HCEC 1CT (cell line): ENCODE results near the gene JAM2.
A peak's percentile ranks its signal among the peaks of the same experiment; 100 is the strongest.

Experiments used
- DNase-seq: peaks from one replicate; pipeline ENCODE4 v3.0.0-alpha.2; 2017

JAM2 gene

GRCh38 chr21:25638660-25639550, at the start of gene JAM2:
Gene JAM2 (plus strand): TSS chr21:25639258. CDS start chr21:25639822, 564 bp downstream.
- peak; percentile 35 for DNase-seq

GRCh38 chr21:25589887-25590286, 49.2 kb upstream of the JAM2 start:
- DNase-seq = no peak

- DNase-seq = peak; percentile 89
Measured at GRCh38 chr21:25607151-25608043, 31.7 kb upstream of the JAM2 start, which contains the start of gene MRPL39. Gene MRPL39 (minus strand): TSS chr21:25607481. CDS start chr21:25607475, 6 bp downstream.

GRCh38 chr21:25608044-25608737, 30.9 kb upstream of the JAM2 start:
- DNase-seq = peak; percentile 75

GRCh38 chr21:25614441-25614840, 24.6 kb upstream of the JAM2 start:
- DNase-seq = no peak

- DNase-seq = no peak
Measured at GRCh38 chr21:25615880-25616279, 23.2 kb upstream of the JAM2 start.

- no peak for DNase-seq
Measured at GRCh38 chr21:25619198-25619597, 19.9 kb upstream of the JAM2 start.

GRCh38 chr21:25624511-25624910, 14.5 kb upstream of the JAM2 start:
- DNase-seq = no peak

- no peak for DNase-seq
Measured at GRCh38 chr21:25625036-25625435, 14.0 kb upstream of the JAM2 start.

GRCh38 chr21:25625776-25626555, 13.1 kb upstream of the JAM2 start:
- DNase-seq = peak; percentile 10

GRCh38 chr21:25626757-25627156, 12.3 kb upstream of the JAM2 start:
- DNase-seq = no peak

GRCh38 chr21:25632296-25632695, 6.8 kb upstream of the JAM2 start:
- no peak for DNase-seq

GRCh38 chr21:25635310-25635709, 3.7 kb upstream of the JAM2 start:
- DNase-seq = no peak

- peak; percentile 80 for DNase-seq
Measured at GRCh38 chr21:25636727-25637126, 2.3 kb upstream of the JAM2 start.

- DNase-seq = no peak
Measured at GRCh38 chr21:25637851-25638659, 1.0 kb upstream of the JAM2 start.

- peak; percentile 21 for DNase-seq
Measured at GRCh38 chr21:25639551-25640201, 618 bp downstream of the JAM2 start.

- DNase-seq = no peak
Measured at GRCh38 chr21:25640202-25640942, 1.3 kb downstream of the JAM2 start.

GRCh38 chr21:25640943-25641292, 1.9 kb downstream of the JAM2 start:
- DNase-seq = no peak

GRCh38 chr21:25643486-25643885, 4.4 kb downstream of the JAM2 start:
- no peak for DNase-seq

GRCh38 chr21:25646474-25646873, 7.4 kb downstream of the JAM2 start:
- no peak for DNase-seq
